ENCODE data around the gene C1orf167.
A peak's percentile ranks its signal among the peaks of the same experiment; 100 is the strongest.

The C1orf167 gene

DNA sequence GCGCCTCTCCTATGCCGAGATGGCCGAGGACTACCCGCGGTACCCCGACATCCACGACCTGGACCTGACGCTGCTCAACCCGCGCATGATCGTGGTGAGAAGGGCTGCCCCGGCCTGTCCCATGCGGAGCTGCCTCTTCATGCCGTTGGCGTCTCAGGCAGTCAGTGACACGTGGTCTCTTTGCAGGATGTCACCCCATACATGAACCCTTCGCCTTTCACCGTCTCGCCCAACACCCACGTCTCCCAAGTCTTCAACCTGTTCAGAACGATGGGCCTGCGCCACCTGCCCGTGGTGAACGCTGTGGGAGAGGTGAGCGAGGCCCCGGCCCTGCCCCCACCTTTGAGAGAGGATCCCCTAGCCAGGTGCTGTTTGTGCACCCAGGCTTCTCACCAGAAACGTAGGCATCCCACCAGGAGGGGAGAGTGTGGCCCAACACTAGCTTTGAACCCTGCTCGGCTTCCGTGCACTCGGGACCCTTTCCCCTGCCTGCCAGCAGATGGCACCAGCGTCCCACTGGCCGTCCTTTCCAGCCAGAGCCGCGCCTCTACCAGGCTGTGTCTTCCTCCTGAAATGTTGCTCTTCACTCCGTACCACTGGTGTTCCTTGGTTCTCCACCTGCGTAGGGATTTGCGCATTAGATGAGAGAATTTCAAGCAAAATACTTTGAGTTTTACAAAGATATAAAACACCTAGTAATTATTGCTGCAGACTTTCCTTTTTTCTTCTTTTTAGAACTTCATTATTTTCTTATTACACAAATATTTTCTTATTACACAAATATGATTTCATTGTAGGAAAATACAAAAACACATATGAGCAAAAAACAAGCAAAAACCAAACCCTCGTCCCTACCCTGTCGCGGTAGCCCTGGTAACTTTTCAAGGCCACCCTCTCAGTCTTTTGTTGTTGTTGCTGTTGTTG is 76.6 kb downstream of the C1orf167 start:
- peak; percentile 87 for DNase-seq
